ENCODE results near the gene C1orf35. TPM values are rescaled to one million over a fixed set of nuclear protein-coding genes. Genes with fewer than 3 reads are reported as not detected.

C1orf35 gene
- total RNA-seq, 1 experiment from 2014 or later: 24.9 TPM

- CTCF ChIA-PET: no interaction called here
- ATAC-seq (no peak), DNase-seq (ENCODE audit: low read depth, low spot score) (no peak)
- peaks cover 15% of the 10 kb centered on the region for H3K4me1 ChIP-seq (ENCODE audit: control insufficient read depth, insufficient read depth, low read length)
- peaks cover 2% of the 10 kb centered on the region; the same call in 1 of the 2 replicates for H3K36me3 ChIP-seq (ENCODE audit: control insufficient read depth, insufficient read depth, low read length)
- peak overlapping the region; percentile 86 for H3K27ac ChIP-seq (ENCODE audit: low read length)
- no peak for TF ChIP-seq CTCF (IDR thresholded peaks at IDR 0.05)
- no peak for TF ChIP-seq TCF7L2 (IDR thresholded peaks at IDR 0.05; ENCODE audit: low read depth, low read length)
- no peak for TF ChIP-seq REST (IDR thresholded peaks at IDR 0.05; ENCODE audit: insufficient read depth in 1 of 2, low read depth in 2 of 2, low read length in 1 of 2)
- in situ Hi-C loops (cut with HindIII; ENCODE audit: low pct_unique_long_range_greater_than_20kb, low sequenced_read_pairs) (no loop called here), intact Hi-C loops (cut with micrococcal nuclease; ENCODE audit: unreplicated experiment) (no loop called here)
- peak overlapping the region; percentile 94 to 100 for H3K4me3 ChIP-seq (ENCODE audit: low read depth in 2 of 2, low read length in 2 of 2)
- H3K27me3 ChIP-seq (ENCODE audit: control insufficient read depth, insufficient read depth, low read length): no peaks in the 10 kb centered on the region
- no TSS peak for BruUV-seq (replicated peaks)
- no peaks in the 10 kb centered on the region for H3K9me3 ChIP-seq (ENCODE audit: control insufficient read depth, insufficient read depth, low read depth, low read length)
- POLR2A ChIA-PET: no interaction called here
These were observed 5.6 kb upstream of the C1orf35 start for GRCh38 chr1:228108742-228109072.

- Histone ChIP-seq H3K4me3 (ENCODE audit: low read depth in 2 of 2, low read length in 2 of 2) (peak overlapping the region; percentile 94 to 100), H3K4me1 (ENCODE audit: control insufficient read depth, insufficient read depth, low read length) (peaks cover 15% of the 10 kb centered on the region), H3K27me3 (ENCODE audit: control insufficient read depth, insufficient read depth, low read length) (no peaks in the 10 kb centered on the region), H3K9me3 (ENCODE audit: control insufficient read depth, insufficient read depth, low read depth, low read length) (no peaks in the 10 kb centered on the region), H3K27ac (ENCODE audit: low read length) (peak overlapping the region; percentile 86), H3K36me3 (ENCODE audit: control insufficient read depth, insufficient read depth, low read length) (peaks cover 2% of the 10 kb centered on the region; the same call in 1 of the 2 replicates)
- in situ Hi-C loops (cut with HindIII; ENCODE audit: low pct_unique_long_range_greater_than_20kb, low sequenced_read_pairs): no loop called here
- no TSS peak for BruUV-seq (replicated peaks)
- ChIA-PET CTCF (no interaction called here), POLR2A (no interaction called here)
- DNase-seq (ENCODE audit: low read depth, low spot score): no peak
- TF ChIP-seq CTCF (IDR thresholded peaks at IDR 0.05) (no peak), TCF7L2 (IDR thresholded peaks at IDR 0.05; ENCODE audit: low read depth, low read length) (no peak), REST (IDR thresholded peaks at IDR 0.05; ENCODE audit: insufficient read depth in 1 of 2, low read depth in 2 of 2, low read length in 1 of 2) (no peak), POLR2AphosphoS5 (IDR thresholded peaks at IDR 0.05; ENCODE audit: low read depth, low read length) (no peak), SIN3A (IDR thresholded peaks at IDR 0.05; ENCODE audit: borderline replicate concordance, insufficient read depth, low read depth, low read length) (no peak)
- intact Hi-C loops (cut with micrococcal nuclease; ENCODE audit: unreplicated experiment): no loop called here
- ATAC-seq: no peak
These were observed 5.0 kb upstream of the C1orf35 start for GRCh38 chr1:228108055-228108690.
